Hematopoietic multipotent progenitor cell treated with erythropoietin and hydrocortisone succinate and interleukin-3 and kit ligand, for 4 days (in vitro differentiated cells): ENCODE measurements around the gene ZNF709.
"Not testable (repeated sequence)": the region's sequence is repeated elsewhere in the genome, so short reads cannot be mapped to it uniquely, and the experiment has no call there.

Experiments used
- DNase-seq: peaks from one replicate; pipeline ENCODE4 v3.0.0-alpha.2; 2015

The ZNF709 gene

GRCh38 chr19:12448808-12449207, 35.8 kb downstream of the ZNF709 start:
- no peak for DNase-seq

DNA sequence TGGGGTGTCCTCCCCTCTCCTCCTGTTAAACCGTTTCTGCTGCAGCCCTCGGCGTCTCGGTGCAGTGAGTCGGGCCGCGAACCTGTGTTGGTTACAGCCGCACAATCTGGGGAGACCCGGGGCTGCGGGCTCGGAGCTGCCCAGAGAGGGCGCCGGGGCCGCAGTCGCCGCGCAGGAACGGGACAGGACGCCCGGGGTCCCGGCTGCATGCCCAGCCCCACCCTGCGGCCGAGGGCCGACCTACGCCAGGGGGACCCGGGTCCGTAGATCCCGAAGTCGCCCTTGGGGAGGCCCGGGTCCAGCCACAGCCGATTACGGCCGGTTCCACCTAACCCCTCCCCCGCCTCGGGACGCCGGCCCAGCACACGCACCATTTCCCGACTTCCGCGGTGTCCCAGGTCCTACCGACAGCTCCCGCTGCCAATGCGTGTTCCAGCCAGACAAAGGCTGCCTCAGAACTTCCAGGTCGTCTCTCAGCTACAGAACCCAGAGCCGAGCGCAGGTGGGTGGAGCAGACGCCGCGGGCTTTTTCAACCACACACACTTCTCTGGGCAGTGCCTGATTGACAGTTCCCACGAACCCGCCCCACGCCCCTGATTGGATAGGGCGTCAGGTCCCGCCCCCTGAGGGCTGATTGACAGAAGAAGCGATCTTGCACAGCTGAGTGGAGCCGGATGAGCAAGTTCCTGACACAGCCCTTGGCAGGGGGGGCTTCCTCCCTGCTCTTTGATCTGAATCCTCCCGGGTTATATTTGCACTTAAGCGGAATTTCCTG, 43.9 kb downstream of the ZNF709 start, which contains the start of gene ZNF443:
TSS of gene ZNF443 (minus strand) at position 481 of the 776 bp plus-strand sequence. CDS start at position 374, 107 bp downstream.
- peak; percentile 99 for DNase-seq

- peak; percentile 52 for DNase-seq
Measured at GRCh38 chr19:12439686-12440540, 44.7 kb downstream of the ZNF709 start.

DNA sequence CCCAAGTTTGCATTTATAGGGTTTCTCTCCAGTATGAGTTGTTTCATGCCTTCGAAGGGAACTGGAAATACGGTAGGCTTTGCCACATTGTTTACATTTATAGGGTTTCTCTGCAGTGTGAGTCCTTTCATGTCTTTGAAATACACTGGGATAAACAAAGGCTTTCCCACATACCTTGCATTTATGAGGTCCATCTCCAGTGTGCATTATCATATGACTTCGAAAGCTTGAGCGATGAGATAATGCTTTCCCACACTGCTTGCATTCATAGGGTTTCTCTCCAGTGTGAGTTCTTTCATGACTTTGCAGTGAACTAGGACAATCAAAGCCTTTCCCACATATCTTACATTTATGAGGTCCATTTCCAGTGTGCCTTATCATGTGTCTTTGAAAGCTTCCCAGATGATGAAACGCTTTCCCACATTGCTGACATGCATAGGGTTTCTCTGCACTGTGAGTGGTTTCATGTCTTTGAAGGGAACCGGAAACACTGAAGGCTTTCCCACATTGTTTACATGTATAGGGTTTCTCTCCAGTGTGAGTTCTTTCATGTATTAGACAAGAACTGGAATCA, 53.8 kb downstream of the ZNF709 start:
- DNase-seq, result not testable (repeated sequence)

DNA sequence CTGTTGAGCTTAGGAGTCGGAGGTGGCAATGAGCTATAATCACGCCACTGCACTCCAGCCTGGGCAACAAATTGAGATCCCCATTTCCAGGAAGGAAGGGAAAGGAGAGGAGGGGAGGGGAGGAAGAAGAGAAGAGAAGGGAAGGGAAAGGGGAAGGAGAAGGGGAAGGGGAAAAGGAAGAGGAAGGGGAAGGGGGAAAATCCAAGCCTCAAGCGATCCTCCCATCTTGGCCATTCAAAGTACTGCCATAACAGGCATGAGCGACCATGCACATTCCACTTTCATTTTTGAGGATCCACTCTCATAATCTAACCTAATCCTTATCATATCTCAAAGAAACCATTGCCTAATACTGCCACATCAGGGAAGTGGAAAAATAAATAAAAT, 58.7 kb downstream of the ZNF709 start:
- no peak for DNase-seq

GRCh38 chr19:12425236-12425887, 59.3 kb downstream of the ZNF709 start:
- DNase-seq, result peak; percentile 22

- not testable (repeated sequence) for DNase-seq
Measured at GRCh38 chr19:12417273-12417672, 67.3 kb downstream of the ZNF709 start.

GRCh38 chr19:12411893-12412292, 72.7 kb downstream of the ZNF709 start:
- no peak for DNase-seq
